GM12872 (cell line): Measurements from ENCODE around the gene ADCY4.

Experiments
- CTCF ChIP-seq: IDR thresholded peaks from 3 replicates; pipeline ENCODE4 v1.5.1; 2011; ENCODE audit warnings: low read depth, mild to moderate bottlenecking, low read length, moderate library complexity; ENCODE audit not compliant: insufficient read depth

ADCY4 gene

GRCh38 chr14:24316597-24316950, 18.3 kb downstream of the ADCY4 start:
- no peak for TF ChIP-seq CTCF

GRCh38 chr14:24315807-24316596, 18.9 kb downstream of the ADCY4 start:
- no peak for TF ChIP-seq CTCF

DNA sequence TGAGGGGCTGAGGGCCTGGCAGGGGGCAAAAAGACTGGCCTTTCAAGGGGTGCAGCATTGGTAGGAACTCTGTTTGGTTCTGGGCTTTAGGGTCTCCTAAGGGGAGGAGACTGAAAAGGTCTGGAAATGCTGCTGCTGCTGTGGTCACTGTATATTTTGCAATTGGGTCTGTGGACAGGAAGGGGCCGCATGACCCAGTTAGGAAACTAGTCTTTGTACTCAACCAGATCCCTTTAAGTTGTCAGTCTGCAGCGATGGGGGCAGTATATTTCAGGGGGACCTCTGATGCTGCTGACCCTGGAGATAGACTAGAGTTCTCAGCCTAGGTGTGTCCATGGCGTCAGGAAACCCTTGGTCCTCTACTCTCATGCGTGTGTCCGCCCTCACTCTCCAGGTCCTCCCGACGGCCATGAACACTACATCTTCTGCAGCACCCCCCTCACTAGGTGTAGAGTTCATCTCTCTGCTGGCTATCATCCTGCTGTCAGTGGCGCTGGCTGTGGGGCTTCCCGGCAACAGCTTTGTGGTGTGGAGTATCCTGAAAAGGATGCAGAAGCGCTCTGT, 19.5 kb downstream of the ADCY4 start:
- TF ChIP-seq CTCF, result no peak

GRCh38 chr14:24314377-24315193, 20.3 kb downstream of the ADCY4 start:
- TF ChIP-seq CTCF, result no peak

GRCh38 chr14:24313913-24314312, 21.0 kb downstream of the ADCY4 start:
- TF ChIP-seq CTCF, result no peak

DNA sequence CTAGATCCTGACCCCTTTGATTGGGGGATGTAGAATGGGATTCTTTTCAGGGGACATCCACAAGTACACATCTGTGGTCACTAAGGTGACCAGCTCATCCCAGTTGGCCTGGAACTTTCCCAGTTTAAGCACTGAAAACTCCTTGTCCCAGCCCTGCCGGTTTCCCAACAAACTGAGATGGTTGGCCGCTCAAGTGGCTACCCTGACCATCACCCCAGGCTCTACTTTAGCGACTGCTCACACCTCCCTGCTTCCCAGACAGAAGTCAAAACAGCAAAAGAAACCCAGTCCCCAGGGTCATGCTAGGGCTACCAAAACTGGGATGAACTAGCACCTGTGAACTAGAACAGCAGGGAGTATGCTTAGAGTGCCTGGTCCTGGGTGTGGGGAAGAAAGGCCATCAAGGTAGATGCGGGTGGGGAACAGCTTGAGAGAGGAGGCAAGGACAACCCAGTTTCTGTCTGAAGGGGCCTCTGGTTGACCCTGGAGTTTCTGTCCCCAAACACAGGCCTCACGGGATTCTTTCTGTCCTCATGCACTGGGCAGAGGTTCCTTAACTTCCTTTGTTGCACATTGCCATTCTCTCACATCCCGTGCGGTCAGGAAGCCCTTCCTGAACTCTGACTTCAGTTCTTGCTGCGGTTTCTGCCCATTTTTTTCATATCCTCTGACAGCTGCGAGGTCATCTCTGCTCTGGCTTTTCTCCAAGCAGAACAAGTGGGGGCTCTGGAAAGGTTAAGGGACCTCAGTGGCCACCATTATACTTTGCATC, 21.9 kb downstream of the ADCY4 start:
- no peak for TF ChIP-seq CTCF
